GOT3 (cell line): ENCODE results near the gene SNUPN.
"Not testable (repeated sequence)": the region's sequence is repeated elsewhere in the genome, so short reads cannot be mapped to it uniquely, and the experiment has no call there.

Experiments used
- DNase-seq: peaks from one replicate; lab custom pipeline; 2025; ENCODE audit warnings: mixed read lengths; lab: John Stamatoyannopoulos, UW

The SNUPN gene

GRCh38 chr15:75637245-75638009, 11.9 kb upstream of the SNUPN start:
- no peak for DNase-seq

DNA sequence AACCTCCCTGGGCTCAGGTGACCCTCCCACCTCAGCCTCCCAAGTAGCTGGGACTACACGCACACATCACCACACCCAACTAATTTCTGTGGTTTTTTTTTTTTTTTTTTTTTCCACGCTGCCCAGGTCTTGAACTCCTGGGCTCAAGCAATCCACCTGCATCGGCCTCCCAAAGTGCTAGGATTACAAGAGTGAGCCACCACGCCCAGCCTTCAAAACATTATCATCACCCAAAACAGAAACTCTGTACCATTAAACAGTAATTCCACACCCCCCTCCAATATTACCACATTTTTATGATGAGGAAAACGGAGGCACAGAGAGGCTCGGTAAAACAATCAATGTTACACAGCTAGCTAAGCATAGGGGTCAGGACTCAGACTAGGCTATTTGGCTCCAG, 10.5 kb upstream of the SNUPN start:
- DNase-seq = no peak

GRCh38 chr15:75633922-75634321, 8.4 kb upstream of the SNUPN start:
- DNase-seq = not testable (repeated sequence)

DNA sequence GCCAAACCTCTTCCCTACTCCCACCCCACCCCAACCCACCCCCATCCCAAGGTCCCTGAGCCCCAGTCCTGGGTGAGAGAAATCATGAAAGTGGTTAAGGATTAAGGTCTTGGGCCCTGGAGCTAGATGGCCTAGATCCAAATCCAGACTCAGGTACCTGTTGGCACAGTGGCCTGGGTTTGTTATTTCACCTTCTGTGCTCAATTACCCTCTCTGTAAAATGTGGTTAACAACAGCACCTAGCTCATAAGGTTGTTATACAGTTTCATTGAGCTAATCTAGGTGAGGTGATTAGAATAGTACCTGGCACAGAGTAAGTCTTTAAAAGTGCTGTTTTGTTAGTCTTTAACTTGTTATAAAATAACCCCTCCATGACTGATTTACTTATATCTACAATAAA, 6.4 kb upstream of the SNUPN start:
- DNase-seq = no peak

GRCh38 chr15:75622505-75622904, 3.0 kb downstream of the SNUPN start:
- DNase-seq = no peak

- peak; percentile 51 for DNase-seq
Observed at GRCh38 chr15:75620841-75621391, 4.6 kb downstream of the SNUPN start.

- DNase-seq = no peak
Observed at GRCh38 chr15:75620058-75620820, 5.3 kb downstream of the SNUPN start.

DNA sequence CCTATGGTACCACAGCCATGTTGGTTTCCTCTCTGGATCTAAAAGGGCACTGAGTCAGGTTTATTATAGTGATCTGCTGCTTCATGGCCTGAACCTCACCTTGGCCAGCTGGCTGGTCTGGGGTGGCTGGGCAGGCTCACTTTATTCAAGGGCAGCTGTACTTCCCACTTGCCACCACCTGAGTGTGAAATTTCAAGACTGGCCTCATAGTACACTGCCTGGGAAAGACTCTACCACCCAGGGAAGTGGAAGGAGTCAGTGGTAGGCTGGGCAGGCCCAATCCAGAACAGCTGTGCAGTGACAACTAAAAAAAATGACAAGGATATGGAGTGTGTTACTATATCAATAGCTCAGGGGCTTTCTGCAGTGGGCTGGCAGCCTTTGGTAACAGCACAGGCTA, 8.8 kb downstream of the SNUPN start:
- no peak for DNase-seq

- DNase-seq = no peak
Observed at GRCh38 chr15:75606711-75607699, 18.5 kb downstream of the SNUPN start.

GRCh38 chr15:75606026-75606425, 19.5 kb downstream of the SNUPN start:
- no peak for DNase-seq

- DNase-seq = no peak
Observed at GRCh38 chr15:75599401-75599800, 26.1 kb downstream of the SNUPN start.

DNA sequence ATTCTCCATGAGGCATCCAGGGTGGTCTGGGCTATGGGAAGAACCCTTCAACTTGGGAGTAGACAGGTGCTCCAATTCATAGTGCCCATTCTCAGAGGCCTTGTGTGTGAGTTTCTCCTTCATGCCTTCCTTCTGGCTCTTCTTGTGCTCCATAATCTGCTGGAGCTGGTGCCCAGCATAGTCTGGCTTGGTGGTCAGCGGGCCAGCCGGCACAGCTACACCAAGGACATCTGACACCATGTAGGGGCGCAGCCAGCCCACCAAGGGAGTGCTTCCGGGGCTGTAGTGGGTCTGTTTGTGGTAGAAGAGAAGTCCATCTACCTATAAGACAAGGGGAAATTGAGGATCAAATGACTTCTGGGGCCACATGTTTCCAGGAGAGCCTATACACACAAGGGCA, 27.2 kb downstream of the SNUPN start:
- DNase-seq = no peak

DNA sequence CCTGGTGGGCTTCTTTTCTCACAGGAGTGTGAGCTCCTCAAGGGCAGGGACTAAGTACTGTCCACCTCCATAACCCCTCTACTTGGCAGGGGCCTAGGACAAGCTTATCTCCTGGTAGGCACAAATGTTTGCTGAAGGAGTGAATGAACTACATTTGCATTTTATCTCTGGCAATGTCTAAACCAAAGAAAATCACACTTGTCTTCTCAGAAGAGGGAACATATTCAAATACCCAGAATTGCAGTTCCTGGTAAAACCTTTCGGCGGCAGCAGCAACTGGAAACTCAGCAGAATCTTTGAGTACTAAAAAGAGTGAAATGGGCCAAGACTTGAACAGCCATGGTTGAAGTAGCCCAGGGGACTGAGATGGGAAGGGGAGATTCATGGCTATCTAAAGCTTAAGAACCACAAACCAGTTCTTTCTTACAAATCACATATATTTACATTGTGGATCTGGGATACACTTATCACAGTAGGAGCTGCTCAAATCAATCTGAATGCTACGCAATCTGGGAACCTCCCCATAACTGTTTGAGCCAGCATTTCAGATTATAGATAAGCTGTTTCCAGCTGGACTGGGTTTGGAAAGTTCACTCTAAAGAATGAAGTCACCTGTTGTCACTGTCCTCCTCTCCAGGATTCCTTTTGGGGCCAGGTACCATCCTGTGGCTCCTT, 27.7 kb downstream of the SNUPN start:
- DNase-seq = no peak

GRCh38 chr15:75596703-75597345, 28.7 kb downstream of the SNUPN start:
- DNase-seq = no peak

GRCh38 chr15:75594276-75594675, 31.2 kb downstream of the SNUPN start:
- DNase-seq = no peak

DNA sequence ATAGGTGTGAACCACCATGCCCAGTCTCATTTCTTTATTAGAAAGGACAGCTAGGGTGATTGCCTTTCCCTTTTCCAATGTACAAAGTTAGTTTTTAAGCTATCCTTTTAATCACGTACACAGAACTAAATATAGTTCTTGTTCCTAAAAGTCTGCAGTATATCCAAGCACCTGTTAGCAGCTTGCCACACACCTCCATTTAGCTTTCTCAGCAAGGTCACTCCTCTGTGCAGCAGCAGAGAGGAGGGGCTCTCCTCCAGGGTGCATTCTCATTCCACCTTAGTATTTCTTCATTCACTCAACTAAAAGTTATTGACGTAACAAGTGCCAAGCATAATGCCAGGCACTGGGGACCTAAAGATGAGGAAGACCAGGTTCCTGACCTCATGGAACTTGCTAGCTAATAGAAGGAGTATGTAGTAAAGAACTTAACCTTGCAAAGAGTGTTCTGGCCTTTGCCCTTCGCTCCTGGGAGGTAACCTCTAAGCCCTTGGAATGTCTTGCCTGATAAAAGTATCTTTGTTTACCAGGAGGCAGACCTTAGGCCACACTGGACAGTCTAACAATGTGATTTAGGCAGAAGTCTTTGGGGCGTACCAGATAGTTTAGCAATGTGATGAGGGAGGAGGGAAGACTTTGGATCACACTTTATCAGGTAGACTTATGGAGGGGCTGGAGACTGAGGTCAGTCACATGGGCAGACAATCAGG, 33.7 kb downstream of the SNUPN start:
- no peak for DNase-seq

- DNase-seq = no peak
Observed at GRCh38 chr15:75590239-75590638, 35.3 kb downstream of the SNUPN start.

DNA sequence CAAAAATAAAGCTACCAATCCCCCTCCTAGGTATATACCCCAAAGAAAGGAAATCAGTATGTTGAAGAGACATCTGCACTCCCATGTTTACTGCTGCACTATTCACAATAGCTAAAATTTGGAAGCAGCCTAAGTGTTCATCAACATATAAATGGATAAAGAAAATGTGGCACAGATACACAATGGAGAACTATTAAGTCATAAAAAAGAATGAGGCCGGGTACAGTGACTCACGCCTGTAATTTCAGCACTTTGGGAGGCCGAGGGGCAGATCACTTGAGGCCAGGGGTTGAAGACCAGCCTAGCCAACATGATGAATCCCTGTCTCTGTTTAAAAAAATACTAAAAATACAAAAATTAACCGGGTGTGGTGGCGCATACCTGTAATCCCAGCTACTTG, 36.5 kb downstream of the SNUPN start:
- DNase-seq = no peak

- DNase-seq = not testable (repeated sequence)
Observed at GRCh38 chr15:75586422-75586821, 39.1 kb downstream of the SNUPN start.

- no peak for DNase-seq
Observed at GRCh38 chr15:75584121-75584520, 41.4 kb downstream of the SNUPN start.
